Measurements from ENCODE around the gene DICER1. TPM values are rescaled to one million over a fixed set of nuclear protein-coding genes. Genes with fewer than 3 reads are reported as not detected.

DICER1 gene
- total RNA-seq, 1 donor from 2014 or later: 134 TPM

DNA sequence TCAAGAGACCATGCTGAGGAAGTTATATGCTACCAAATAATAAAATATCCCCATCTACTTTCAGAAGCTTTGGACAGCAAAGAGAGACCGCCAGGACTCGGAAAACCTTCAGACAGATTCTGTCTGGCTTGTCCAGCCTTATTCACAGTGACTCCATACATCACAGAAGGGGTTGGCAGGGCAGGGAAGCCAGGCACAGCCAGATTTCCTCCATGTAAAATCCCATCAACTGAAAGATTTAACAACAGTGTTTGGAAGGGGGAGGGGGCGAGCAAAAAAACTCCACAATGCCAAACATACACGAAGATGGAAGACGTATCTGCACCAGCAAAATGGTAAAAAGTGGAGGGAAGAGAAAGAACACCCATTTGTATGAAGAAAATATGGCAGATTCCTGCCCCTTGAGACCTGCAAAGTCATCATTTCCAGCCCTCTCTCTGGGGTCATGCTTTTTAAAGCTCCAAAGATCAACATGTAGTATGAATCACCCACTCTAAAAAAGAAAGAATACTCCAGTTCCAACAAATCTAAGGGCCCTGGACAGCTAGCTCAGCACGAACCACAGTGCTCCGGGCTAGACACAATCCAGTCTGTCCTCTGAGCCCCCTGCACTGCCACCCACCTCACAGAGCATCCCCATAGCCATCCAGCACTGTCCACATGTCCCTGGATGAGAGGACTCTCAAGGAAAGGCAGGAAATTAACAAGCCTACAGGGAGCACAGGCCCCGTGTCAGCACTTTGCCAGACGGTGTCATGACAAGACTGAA, 116.4 kb downstream of the DICER1 start:
- peak in 1 of 2 donors; percentile 54 for DNase-seq (ENCODE audit: low spot score in 2 of 2)
- Histone ChIP-seq H3K9me3 (no peaks in the 10 kb centered on the region), H3K27me3 (no peaks in the 10 kb centered on the region), H3K4me1 (peaks cover 0 to 3% of the 10 kb centered on the region in 2 donors), H3K4me3 (no peak overlapping the region), H3K27ac (peak overlapping the region; percentile 12 to 52), H3K36me3 (no peaks in the 10 kb centered on the region)
- intact Hi-C loops (cut with DNase I): no loop called here
- TF ChIP-seq, protein P1, sequence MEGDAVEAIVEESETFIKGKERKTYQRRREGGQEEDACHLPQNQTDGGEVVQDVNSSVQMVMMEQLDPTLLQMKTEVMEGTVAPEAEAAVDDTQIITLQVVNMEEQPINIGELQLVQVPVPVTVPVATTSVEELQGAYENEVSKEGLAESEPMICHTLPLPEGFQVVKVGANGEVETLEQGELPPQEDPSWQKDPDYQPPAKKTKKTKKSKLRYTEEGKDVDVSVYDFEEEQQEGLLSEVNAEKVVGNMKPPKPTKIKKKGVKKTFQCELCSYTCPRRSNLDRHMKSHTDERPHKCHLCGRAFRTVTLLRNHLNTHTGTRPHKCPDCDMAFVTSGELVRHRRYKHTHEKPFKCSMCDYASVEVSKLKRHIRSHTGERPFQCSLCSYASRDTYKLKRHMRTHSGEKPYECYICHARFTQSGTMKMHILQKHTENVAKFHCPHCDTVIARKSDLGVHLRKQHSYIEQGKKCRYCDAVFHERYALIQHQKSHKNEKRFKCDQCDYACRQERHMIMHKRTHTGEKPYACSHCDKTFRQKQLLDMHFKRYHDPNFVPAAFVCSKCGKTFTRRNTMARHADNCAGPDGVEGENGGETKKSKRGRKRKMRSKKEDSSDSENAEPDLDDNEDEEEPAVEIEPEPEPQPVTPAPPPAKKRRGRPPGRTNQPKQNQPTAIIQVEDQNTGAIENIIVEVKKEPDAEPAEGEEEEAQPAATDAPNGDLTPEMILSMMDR (IDR thresholded peaks at IDR 0.05): no peak

DNA sequence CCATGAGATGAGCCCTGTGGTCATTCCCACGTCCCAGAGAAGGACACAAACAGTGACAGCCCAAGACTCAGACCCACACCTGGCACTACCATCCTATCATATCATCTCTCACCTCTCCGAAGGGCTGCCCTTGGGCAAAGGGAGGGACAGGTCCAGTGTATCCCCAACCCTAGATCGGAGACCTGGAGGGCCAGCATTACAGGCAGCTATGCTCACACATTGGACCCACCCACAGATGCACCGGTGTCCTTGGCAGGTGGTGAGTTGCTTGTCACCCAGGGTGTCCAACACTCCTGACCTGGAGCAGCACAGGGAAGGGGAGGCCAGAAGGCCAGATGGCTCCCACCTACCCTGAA, 117.4 kb downstream of the DICER1 start:
- TF ChIP-seq, protein P1 (IDR thresholded peaks at IDR 0.05): no peak
- Histone ChIP-seq H3K4me3 (no peak overlapping the region), H3K36me3 (no peaks in the 10 kb centered on the region), H3K4me1 (peaks cover 0 to 3% of the 10 kb centered on the region in 2 donors), H3K9me3 (no peaks in the 10 kb centered on the region), H3K27me3 (no peaks in the 10 kb centered on the region), H3K27ac (no peak overlapping the region)
- DNase-seq (ENCODE audit: low spot score in 2 of 2): peak in 1 of 2 donors; percentile 31
- intact Hi-C loops (cut with DNase I): no loop called here

DNA sequence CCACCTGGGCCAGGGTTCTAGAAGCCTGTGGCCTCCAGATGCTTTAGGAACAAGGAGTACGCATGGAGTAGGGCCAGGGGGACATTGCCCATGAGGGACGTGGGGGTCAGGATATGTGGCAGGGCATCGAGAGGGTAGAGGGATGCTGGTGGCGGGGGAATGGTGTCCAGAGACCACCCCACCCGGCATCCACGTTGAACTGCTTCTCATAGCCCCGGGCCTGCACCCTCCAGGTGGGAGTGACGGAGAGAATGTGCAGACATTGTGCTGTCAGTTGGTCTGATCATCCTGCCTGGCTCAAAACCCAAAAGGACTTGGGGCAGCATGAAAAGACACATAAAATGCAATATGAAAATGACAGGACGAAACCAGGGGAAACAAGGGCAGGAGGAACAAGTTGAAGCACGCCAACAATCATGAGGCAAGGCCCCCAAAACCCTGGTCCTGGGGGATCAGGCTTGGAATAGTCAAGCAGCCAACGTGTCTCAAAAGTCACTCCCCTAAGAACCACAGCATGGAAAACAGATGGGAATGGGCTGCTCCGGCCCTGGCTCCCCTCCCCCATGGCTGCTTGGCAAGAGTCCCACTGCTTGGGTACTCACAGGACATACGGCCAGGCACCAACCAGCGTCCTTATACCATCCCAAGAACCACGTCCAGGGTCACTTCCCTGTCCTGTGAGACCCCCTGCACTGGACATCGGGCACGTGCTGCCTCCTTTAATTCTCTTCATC, 117.9 kb downstream of the DICER1 start:
- DNase-seq (ENCODE audit: low spot score in 2 of 2): no peak
- H3K27me3 ChIP-seq: no peaks in the 10 kb centered on the region
- TF ChIP-seq, protein P1 (IDR thresholded peaks at IDR 0.05): no peak
- intact Hi-C loops (cut with DNase I): no loop called here
- no peaks in the 10 kb centered on the region for H3K9me3 ChIP-seq
- no peak overlapping the region for H3K27ac ChIP-seq
- H3K4me1 ChIP-seq: peaks cover 0 to 3% of the 10 kb centered on the region in 2 donors
- H3K36me3 ChIP-seq: no peaks in the 10 kb centered on the region
- H3K4me3 ChIP-seq: no peak overlapping the region

DNA sequence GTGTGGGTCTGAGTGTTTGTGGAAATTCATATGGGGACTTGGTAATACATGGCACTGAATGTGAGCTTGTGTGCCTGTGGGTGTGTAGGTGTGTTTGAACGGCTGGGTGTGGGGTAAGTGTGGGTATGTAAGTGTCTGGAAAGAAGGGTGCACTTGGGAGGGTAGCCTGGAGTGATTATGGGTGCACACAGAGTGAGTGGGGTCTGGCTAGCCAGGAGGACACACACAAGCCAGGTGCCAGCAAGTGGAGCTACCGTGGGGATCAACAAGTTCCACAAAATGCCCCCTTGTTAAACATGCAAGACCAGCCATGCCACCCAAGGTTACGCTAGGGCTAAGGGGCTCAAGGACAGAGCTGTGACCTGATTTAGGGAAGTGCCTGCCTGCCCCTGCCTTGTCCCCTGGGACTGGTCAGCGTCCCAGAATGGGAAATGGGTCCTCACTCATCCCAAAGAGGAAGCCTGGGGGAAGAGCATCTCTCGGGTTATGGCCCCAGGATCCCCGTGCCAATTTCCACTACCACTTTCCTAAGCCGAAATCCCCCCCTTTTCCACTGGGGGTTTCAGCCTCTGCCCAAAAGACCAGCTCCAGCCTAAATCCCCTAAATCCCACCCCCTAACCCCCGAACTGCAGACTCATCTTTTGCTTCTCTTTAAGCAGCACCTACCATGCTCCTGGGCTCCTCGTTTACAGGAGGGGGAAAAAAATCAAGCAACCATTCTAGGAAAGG, 118.6 kb downstream of the DICER1 start:
- Histone ChIP-seq H3K27ac (no peak overlapping the region), H3K27me3 (no peaks in the 10 kb centered on the region), H3K36me3 (no peaks in the 10 kb centered on the region), H3K9me3 (no peaks in the 10 kb centered on the region), H3K4me3 (no peak overlapping the region), H3K4me1 (peaks cover 0 to 3% of the 10 kb centered on the region in 2 donors)
- intact Hi-C loops (cut with DNase I): no loop called here
- no peak for DNase-seq (ENCODE audit: low spot score in 2 of 2)
- TF ChIP-seq, protein P1 (IDR thresholded peaks at IDR 0.05): no peak

DNA sequence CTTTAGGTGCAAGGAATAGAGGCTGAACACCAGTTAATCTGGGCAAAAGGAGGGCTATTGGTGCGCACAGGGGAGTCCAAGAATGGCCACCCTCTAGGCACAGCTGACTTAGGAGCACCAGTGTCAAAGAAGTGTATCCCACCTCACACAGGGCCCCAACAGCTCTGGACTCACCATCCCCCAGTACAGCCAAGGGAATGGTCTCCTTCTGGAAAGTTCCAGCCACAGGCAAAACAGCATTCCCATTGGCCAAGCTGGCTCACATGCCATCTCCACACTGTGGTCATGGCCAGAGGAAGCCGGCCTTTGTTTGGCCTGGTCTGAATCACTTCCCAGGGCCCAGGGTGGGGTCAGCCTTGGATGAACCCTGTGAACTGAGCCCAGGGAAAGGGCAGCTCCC, 120.1 kb downstream of the DICER1 start:
- no peaks in the 10 kb centered on the region for H3K36me3 ChIP-seq
- H3K27me3 ChIP-seq: no peaks in the 10 kb centered on the region
- no peaks in the 10 kb centered on the region for H3K9me3 ChIP-seq
- peak in 1 of 2 donors; percentile 48 for DNase-seq (ENCODE audit: low spot score in 2 of 2)
- no peak overlapping the region for H3K4me3 ChIP-seq
- no peak overlapping the region for H3K27ac ChIP-seq
- TF ChIP-seq, protein P1 (IDR thresholded peaks at IDR 0.05): no peak
- H3K4me1 ChIP-seq: peaks cover 0 to 3% of the 10 kb centered on the region in 2 donors
- intact Hi-C loops (cut with DNase I): no loop called here

Other genes starting within 250 kb of the DICER1 start
- gene CLMN, start 162.4 kb upstream of the DICER1 start, total RNA-seq: 4.7 TPM

Data from ascending aorta (tissue), 2 donors.